KMS-11 (cell line): ENCODE results near the gene PHRF1.
A peak's percentile ranks its signal among the peaks of the same experiment; 100 is the strongest.

ENCODE experiments used
- H2AFZ ChIP-seq: fragments of 200-600 bp; sonication (generic); 2 replicates; pipeline ENCODE4 v1.6.1; 2016; ENCODE audit warnings: antibody characterized with exemption, mixed run types, low read depth
- H3K27ac ChIP-seq: fragments of 200-600 bp; sonication (generic); 2 replicates; pipeline ENCODE4 v1.6.1; 2016; ENCODE audit warnings: mild to moderate bottlenecking, mixed run types
- H3K27me3 ChIP-seq: fragments of 200-600 bp; sonication (generic); 2 replicates; pipeline ENCODE4 v1.6.1; 2017; ENCODE audit warnings: mild to moderate bottlenecking, low read depth, mixed run types, moderate library complexity; ENCODE audit not compliant: insufficient read depth
- H3K36me3 ChIP-seq: fragments of 200-600 bp; sonication (generic); 2 replicates; pipeline ENCODE4 v1.6.1; 2017; ENCODE audit warnings: mild to moderate bottlenecking, mixed run types; ENCODE audit not compliant: insufficient read depth
- H3K4me1 ChIP-seq: fragments of 200-600 bp; sonication (generic); 2 replicates; pipeline ENCODE4 v1.6.1; 2016; ENCODE audit warnings: mild to moderate bottlenecking, low read depth, mixed run types; ENCODE audit not compliant: poor library complexity, severe bottlenecking
- H3K4me2 ChIP-seq: fragments of 200-600 bp; sonication (generic); 2 replicates; pipeline ENCODE4 v1.7.0; 2016; ENCODE audit warnings: mild to moderate bottlenecking, mixed run types
- H3K4me3 ChIP-seq: fragments of 200-600 bp; sonication (generic); IDR thresholded peaks from 2 replicates; pipeline ENCODE4 v1.6.1; 2017; ENCODE audit warnings: low read depth, low read length, mixed read lengths; ENCODE audit not compliant: insufficient read depth
- H3K79me2 ChIP-seq: fragments of 200-600 bp; sonication (generic); 2 replicates; pipeline ENCODE4 v1.6.1; 2016; ENCODE audit warnings: low read depth, mixed run types; ENCODE audit not compliant: insufficient read depth
- H3K9ac ChIP-seq: fragments of 200-600 bp; sonication (generic); 2 replicates; pipeline ENCODE4 v1.6.1; 2016; ENCODE audit warnings: mild to moderate bottlenecking, mixed run types
- H4K20me1 ChIP-seq: fragments of 200-600 bp; sonication (generic); 2 replicates; pipeline ENCODE4 v1.6.1; 2016; ENCODE audit warnings: mild to moderate bottlenecking, mixed run types; ENCODE audit not compliant: insufficient read depth
- CTCF ChIP-seq: fragments of 200-600 bp; sonication (generic); conservative IDR thresholded peaks from 2 replicates; pipeline ENCODE4 v1.6.1; 2017; ENCODE audit warnings: low read depth, mild to moderate bottlenecking, antibody characterized with exemption, low read length, moderate library complexity, mixed read lengths

The PHRF1 gene

GRCh38 chr11:616320-617198 is 40.3 kb downstream of the PHRF1 start:
- Histone ChIP-seq H3K4me3 (no peak overlapping the region), H4K20me1 (no peaks in the 10 kb centered on the region), H3K9ac (peak overlapping the region; percentile 61; the same call in 1 of the 2 replicates), H3K27me3 (no peaks in the 10 kb centered on the region), H3K4me2 (peak overlapping the region; percentile 66), H3K4me1 (peaks cover 16% of the 10 kb centered on the region), H2AFZ (peak overlapping the region; percentile 54), H3K36me3 (no peaks in the 10 kb centered on the region), H3K27ac (peak overlapping the region; percentile 72; the same call in 1 of the 2 replicates), H3K79me2 (no peaks in the 10 kb centered on the region)
- no peak for TF ChIP-seq CTCF

- no peaks in the 10 kb centered on the region for H3K27me3 ChIP-seq
- H3K36me3 ChIP-seq = no peaks in the 10 kb centered on the region
- no peak overlapping the region for H3K9ac ChIP-seq
- H4K20me1 ChIP-seq = no peaks in the 10 kb centered on the region
- no peak for TF ChIP-seq CTCF
- no peak overlapping the region for H3K4me3 ChIP-seq
- H3K4me1 ChIP-seq = peaks cover 16% of the 10 kb centered on the region
- no peak overlapping the region for H3K4me2 ChIP-seq
- H3K79me2 ChIP-seq = no peaks in the 10 kb centered on the region
- no peak overlapping the region for H3K27ac ChIP-seq
- H2AFZ ChIP-seq = no peak overlapping the region
Measured at GRCh38 chr11:617199-617911, 41.1 kb downstream of the PHRF1 start.

GRCh38 chr11:617912-618682 is 41.8 kb downstream of the PHRF1 start:
- Histone ChIP-seq H3K79me2 (no peaks in the 10 kb centered on the region), H4K20me1 (no peaks in the 10 kb centered on the region), H3K9ac (no peak overlapping the region), H3K36me3 (no peaks in the 10 kb centered on the region), H3K27me3 (no peaks in the 10 kb centered on the region), H3K4me2 (no peak overlapping the region), H3K27ac (no peak overlapping the region), H3K4me1 (peaks cover 16% of the 10 kb centered on the region), H3K4me3 (no peak overlapping the region), H2AFZ (no peak overlapping the region)
- no peak for TF ChIP-seq CTCF

GRCh38 chr11:618856-619627 is 42.8 kb downstream of the PHRF1 start:
- Histone ChIP-seq H3K27me3 (no peaks in the 10 kb centered on the region), H3K4me3 (no peak overlapping the region), H4K20me1 (no peaks in the 10 kb centered on the region), H3K79me2 (no peaks in the 10 kb centered on the region), H3K27ac (no peak overlapping the region), H3K4me2 (no peak overlapping the region), H3K4me1 (peaks cover 16% of the 10 kb centered on the region), H3K9ac (no peak overlapping the region), H3K36me3 (no peaks in the 10 kb centered on the region), H2AFZ (no peak overlapping the region)
- no peak for TF ChIP-seq CTCF
